HG02763 (cell line): ENCODE results near the gene SMKR1.
"Not testable (repeated sequence)": the region's sequence is repeated elsewhere in the genome, so short reads cannot be mapped to it uniquely, and the experiment has no call there.

Experiments used
- ATAC-seq: cut with Tn5 transposase; IDR thresholded peaks from one replicate; pipeline ENCODE4 v1.9.1; 2021; ENCODE audit warnings: mild to moderate bottlenecking, moderate library complexity; ENCODE audit not compliant: unreplicated experiment

SMKR1 gene

GRCh38 chr7:129524405-129524804 lies 22.1 kb downstream of the SMKR1 start:
- ATAC-seq = not testable (repeated sequence)

- no peak for ATAC-seq
Observed at GRCh38 chr7:129525225-129525862, 23.0 kb downstream of the SMKR1 start.

- no peak for ATAC-seq
Observed at GRCh38 chr7:129529643-129530042, 27.3 kb downstream of the SMKR1 start.

GRCh38 chr7:129530795-129531391 lies 28.6 kb downstream of the SMKR1 start:
- no peak for ATAC-seq

GRCh38 chr7:129531721-129532120 lies 29.4 kb downstream of the SMKR1 start:
- ATAC-seq = no peak

GRCh38 chr7:129532375-129532774 lies 30.0 kb downstream of the SMKR1 start:
- ATAC-seq = no peak

- not testable (repeated sequence) for ATAC-seq
Observed at GRCh38 chr7:129534558-129535274, 32.4 kb downstream of the SMKR1 start.

- no peak for ATAC-seq
Observed at GRCh38 chr7:129535896-129536295, 33.6 kb downstream of the SMKR1 start.

GRCh38 chr7:129536323-129536722 lies 34.0 kb downstream of the SMKR1 start:
- no peak for ATAC-seq

- ATAC-seq = no peak
Observed at GRCh38 chr7:129538790-129539189, 36.5 kb downstream of the SMKR1 start.

- ATAC-seq = no peak
Observed at GRCh38 chr7:129540340-129540739, 38.0 kb downstream of the SMKR1 start.

GRCh38 chr7:129544700-129545099 lies 42.4 kb downstream of the SMKR1 start:
- ATAC-seq = no peak

- no peak for ATAC-seq
Observed at GRCh38 chr7:129550693-129551360, 48.5 kb downstream of the SMKR1 start.

GRCh38 chr7:129553899-129554461 lies 51.6 kb downstream of the SMKR1 start:
- no peak for ATAC-seq

GRCh38 chr7:129556607-129557133 lies 54.3 kb downstream of the SMKR1 start:
- ATAC-seq = no peak

- no peak for ATAC-seq
Observed at GRCh38 chr7:129557686-129558481, 55.6 kb downstream of the SMKR1 start.

GRCh38 chr7:129559564-129559963 lies 57.2 kb downstream of the SMKR1 start:
- ATAC-seq = no peak

- ATAC-seq = no peak
Observed at GRCh38 chr7:129560831-129561230, 58.5 kb downstream of the SMKR1 start.

- no peak for ATAC-seq
Observed at GRCh38 chr7:129561677-129562359, 59.5 kb downstream of the SMKR1 start.
